Activated B cell treated with CpG ODN at 0.5 μM for 24 hours (primary cell): ENCODE results near the gene TP73. TPM values are rescaled to one million over a fixed set of nuclear protein-coding genes. Genes with fewer than 3 reads are reported as not detected.
A peak's percentile ranks its signal among the peaks of the same experiment; 100 is the strongest.

ENCODE experiments used
- ATAC-seq: fragments of 200-7000 bp; cut with Tn5 transposase; one replicate; pipeline ENCODE4 v1.10.0; 2021; ENCODE audit warnings: low read depth, mild to moderate bottlenecking, moderate library complexity
- CTCF ChIA-PET: fragments of 350-600 bp; sonication (Branson Sonifier 250); formaldehyde crosslinking; loops from one replicate; lab custom pipeline; 2021; ENCODE audit warnings: antibody characterized with exemption; lab: Charles Lee
- POLR2A ChIA-PET: fragments of 350-600 bp; sonication (Branson Sonifier 250); formaldehyde crosslinking; loops from one replicate; lab custom pipeline; 2021; ENCODE audit warnings: antibody characterized with exemption; lab: Charles Lee
- DNase-seq: peaks from one replicate; pipeline ENCODE4 v3.0.0; 2022
- H3K27ac Mint-ChIP-seq: one replicate; pipeline ENCODE4 v1.8.0; 2020; ENCODE audit warnings: mixed read lengths
- H3K27me3 Mint-ChIP-seq: one replicate; pipeline ENCODE4 v1.8.0; 2021; ENCODE audit warnings: mixed read lengths
- H3K36me3 Mint-ChIP-seq: one replicate; pipeline ENCODE4 v1.8.0; 2021; ENCODE audit warnings: low read depth, mixed read lengths
- H3K4me1 Mint-ChIP-seq: one replicate; pipeline ENCODE4 v1.8.0; 2021; ENCODE audit warnings: mixed read lengths
- H3K4me3 Mint-ChIP-seq: one replicate; pipeline ENCODE4 v1.8.0; 2020; ENCODE audit warnings: mild to moderate bottlenecking, mixed read lengths
- H3K9me3 Mint-ChIP-seq: one replicate; pipeline ENCODE4 v1.8.0; 2020; ENCODE audit warnings: mixed read lengths
- intact Hi-C: fragments of 100-400 bp; cut with micrococcal nuclease; formaldehyde crosslinking; loops from one replicate; pipeline ENCODE4 v1.15.1; 2024
- total RNA-seq: library from RNA; stranded (reverse); gene quantifications from 2 replicates; pipeline ENCODE4 v1.2.3, GENCODE V29; 2022
- TF ChIP-seq, protein P1 (sequence below): fragments of 200-600 bp; IDR thresholded peaks from one replicate; pipeline ENCODE4 v1.8.0; 2022; ENCODE audit warnings: antibody characterized with exemption, mild to moderate bottlenecking

The TP73 gene
- total RNA-seq, 1 donor from 2014 or later = 2.6 TPM

DNA sequence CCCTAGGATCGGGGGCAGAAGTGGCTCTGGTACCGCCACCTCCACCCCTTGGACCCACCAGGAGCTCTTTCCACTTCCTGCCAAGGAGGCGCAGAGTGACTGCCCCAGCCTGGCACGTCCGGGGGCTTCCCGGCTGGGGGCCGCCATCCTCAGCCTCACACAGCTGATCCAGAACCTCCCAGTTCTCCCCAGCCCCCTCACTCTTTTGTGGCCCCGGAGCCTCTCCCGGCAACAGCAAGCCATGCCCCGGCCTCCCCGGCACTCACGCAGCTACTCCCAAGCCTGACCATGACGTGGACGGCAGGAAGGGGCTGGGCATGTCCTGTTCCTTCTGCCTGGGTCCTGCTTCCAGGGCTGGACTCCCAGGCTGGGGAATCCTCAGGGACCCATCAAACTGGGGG lies 17.1 kb downstream of the TP73 start:
- no peaks in the 10 kb centered on the region for H3K27me3 Mint-ChIP-seq
- TF ChIP-seq, protein P1, sequence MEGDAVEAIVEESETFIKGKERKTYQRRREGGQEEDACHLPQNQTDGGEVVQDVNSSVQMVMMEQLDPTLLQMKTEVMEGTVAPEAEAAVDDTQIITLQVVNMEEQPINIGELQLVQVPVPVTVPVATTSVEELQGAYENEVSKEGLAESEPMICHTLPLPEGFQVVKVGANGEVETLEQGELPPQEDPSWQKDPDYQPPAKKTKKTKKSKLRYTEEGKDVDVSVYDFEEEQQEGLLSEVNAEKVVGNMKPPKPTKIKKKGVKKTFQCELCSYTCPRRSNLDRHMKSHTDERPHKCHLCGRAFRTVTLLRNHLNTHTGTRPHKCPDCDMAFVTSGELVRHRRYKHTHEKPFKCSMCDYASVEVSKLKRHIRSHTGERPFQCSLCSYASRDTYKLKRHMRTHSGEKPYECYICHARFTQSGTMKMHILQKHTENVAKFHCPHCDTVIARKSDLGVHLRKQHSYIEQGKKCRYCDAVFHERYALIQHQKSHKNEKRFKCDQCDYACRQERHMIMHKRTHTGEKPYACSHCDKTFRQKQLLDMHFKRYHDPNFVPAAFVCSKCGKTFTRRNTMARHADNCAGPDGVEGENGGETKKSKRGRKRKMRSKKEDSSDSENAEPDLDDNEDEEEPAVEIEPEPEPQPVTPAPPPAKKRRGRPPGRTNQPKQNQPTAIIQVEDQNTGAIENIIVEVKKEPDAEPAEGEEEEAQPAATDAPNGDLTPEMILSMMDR = no peak
- intact Hi-C loops = no loop called here
- H3K27ac Mint-ChIP-seq = no peak overlapping the region
- DNase-seq = no peak
- H3K9me3 Mint-ChIP-seq = no peaks in the 10 kb centered on the region
- H3K4me3 Mint-ChIP-seq = no peak overlapping the region
- CTCF ChIA-PET = no interaction called here
- no peak for ATAC-seq
- no peaks in the 10 kb centered on the region for H3K36me3 Mint-ChIP-seq
- POLR2A ChIA-PET = interaction anchor here (0.7 to 1.3 kb wide), 2 partner anchors 9 to 12 kb away, joined by 4 read pairs; no protein-coding TSS in a partner anchor
- H3K4me1 Mint-ChIP-seq = peaks cover 72% of the 10 kb centered on the region

DNA sequence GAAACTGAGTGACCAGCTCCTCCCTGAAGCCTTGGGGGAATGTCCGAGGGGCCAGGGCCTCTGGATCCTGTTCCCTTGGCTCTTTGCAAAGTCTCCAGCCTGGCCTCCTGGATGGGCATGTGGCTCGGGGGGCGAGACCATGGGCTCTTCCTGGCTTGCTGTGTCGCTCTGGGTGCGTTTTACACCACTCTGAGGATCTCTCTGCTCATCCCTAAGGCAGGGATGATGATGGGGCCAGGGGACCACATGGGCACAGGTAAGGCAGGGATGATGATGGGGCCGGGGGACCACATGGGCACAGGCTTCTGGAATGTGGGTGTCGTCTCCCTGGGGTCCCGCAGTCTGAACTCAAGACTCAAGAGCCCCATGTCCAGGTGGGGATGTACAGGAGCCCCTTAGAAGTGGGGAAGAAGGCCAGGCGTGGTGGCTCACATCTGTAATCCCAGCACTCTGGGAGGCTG lies 17.7 kb downstream of the TP73 start:
- no peaks in the 10 kb centered on the region for H3K36me3 Mint-ChIP-seq
- no peak for DNase-seq
- H3K9me3 Mint-ChIP-seq = no peaks in the 10 kb centered on the region
- intact Hi-C loops = no loop called here
- peaks cover 67% of the 10 kb centered on the region for H3K4me1 Mint-ChIP-seq
- H3K27me3 Mint-ChIP-seq = no peaks in the 10 kb centered on the region
- no peak overlapping the region for H3K4me3 Mint-ChIP-seq
- CTCF ChIA-PET = no interaction called here
- no peak overlapping the region for H3K27ac Mint-ChIP-seq
- POLR2A ChIA-PET = no interaction called here
- ATAC-seq = no peak
- TF ChIP-seq, protein P1 = no peak

DNA sequence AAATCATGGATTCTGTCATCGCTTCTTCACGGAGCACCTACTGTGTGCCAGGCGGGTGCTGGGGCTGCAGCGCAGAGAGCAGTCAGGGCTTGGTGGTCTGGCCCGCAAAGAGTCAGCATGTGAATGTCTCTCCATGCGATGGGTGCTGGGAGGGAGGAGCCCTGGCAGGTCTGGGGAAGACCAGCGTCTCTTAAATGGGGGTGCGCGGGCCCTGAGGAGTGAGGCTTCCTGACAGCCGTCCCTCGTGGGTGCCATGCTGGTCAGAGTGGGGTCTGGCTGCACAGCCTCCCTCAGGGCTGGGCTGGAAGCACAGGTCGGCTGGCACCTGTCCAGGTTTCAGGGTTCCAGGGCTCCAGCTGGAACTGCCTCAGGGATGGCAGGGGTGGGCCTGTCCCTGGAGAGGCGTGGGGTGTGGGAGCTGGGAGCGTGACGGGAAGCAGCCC lies 18.5 kb downstream of the TP73 start:
- peaks cover 66% of the 10 kb centered on the region for H3K4me1 Mint-ChIP-seq
- ATAC-seq (no peak), DNase-seq (no peak)
- H3K27me3 Mint-ChIP-seq = no peaks in the 10 kb centered on the region
- no peaks in the 10 kb centered on the region for H3K9me3 Mint-ChIP-seq
- no peak overlapping the region for H3K27ac Mint-ChIP-seq
- intact Hi-C loops = no loop called here
- ChIA-PET CTCF (no interaction called here), POLR2A (interaction anchor here (0.9 kb wide), 1 partner anchor 16 kb away, joined by 3 read pairs; no protein-coding TSS in a partner anchor)
- TF ChIP-seq, protein P1 = no peak
- no peak overlapping the region for H3K4me3 Mint-ChIP-seq
- H3K36me3 Mint-ChIP-seq = no peaks in the 10 kb centered on the region

DNA sequence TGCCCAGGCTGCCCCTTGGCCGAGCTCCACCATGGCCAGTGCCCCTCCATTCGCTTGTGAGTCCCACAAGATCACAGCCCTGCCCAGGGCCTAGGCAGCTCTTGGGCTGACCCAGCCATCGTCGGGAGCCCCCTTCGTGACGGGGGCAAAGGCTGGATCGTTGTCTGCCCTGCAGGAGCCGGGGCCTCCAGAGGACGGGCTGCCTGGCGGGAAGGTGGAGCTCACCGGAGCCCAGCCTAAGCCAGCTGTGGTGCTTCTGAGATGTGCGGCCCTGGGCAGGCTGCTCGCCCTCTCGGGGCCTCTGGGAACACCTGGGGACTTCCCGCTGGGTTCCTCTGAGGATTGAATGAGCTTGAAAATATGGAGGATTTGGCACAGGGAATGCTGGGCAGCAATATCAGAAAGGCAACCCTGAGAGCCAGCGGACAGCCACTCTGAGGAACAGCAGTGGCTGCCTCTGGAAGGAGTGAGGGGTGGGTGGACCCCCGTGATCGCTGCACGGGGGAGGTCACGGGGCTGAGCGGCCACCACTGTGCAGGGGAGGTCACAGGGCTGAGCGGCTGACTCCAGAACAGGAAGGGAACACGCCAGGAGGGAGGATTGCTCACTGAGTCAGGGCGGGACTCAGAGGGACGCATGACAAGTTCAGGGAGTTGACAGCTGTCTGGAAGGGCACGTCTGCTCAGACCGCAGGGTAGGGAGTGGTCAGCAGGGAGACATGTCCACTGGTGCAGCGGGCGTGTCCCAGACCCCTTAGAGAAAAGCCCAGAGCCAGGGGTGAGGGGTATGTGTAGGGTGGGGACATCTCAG lies 19.3 kb downstream of the TP73 start:
- no peaks in the 10 kb centered on the region for H3K36me3 Mint-ChIP-seq
- ATAC-seq (no peak), DNase-seq (no peak)
- H3K4me3 Mint-ChIP-seq = no peak overlapping the region
- H3K27me3 Mint-ChIP-seq = no peaks in the 10 kb centered on the region
- intact Hi-C loops = loop anchor here (1.0 kb wide), 1 partner anchor 21 kb away; the partner anchor contains the start of gene WRAP73
- peaks cover 66% of the 10 kb centered on the region for H3K4me1 Mint-ChIP-seq
- ChIA-PET CTCF (no interaction called here), POLR2A (interaction anchor here (0.9 kb wide), 1 partner anchor 17 kb away, joined by 3 read pairs; no protein-coding TSS in a partner anchor)
- no peaks in the 10 kb centered on the region for H3K9me3 Mint-ChIP-seq
- TF ChIP-seq, protein P1 = no peak
- H3K27ac Mint-ChIP-seq = peak overlapping the region; percentile 30
